AML-193 (cell line): Measurements from ENCODE around the gene WDTC1.
"Not testable (repeated sequence)": the region's sequence is repeated elsewhere in the genome, so short reads cannot be mapped to it uniquely, and the experiment has no call there.

Experiments used
- DNase-seq, 2 experiments: peaks; one replicate each; lab custom pipeline; 2025; lab: John Stamatoyannopoulos, UW

WDTC1 gene, protein sequence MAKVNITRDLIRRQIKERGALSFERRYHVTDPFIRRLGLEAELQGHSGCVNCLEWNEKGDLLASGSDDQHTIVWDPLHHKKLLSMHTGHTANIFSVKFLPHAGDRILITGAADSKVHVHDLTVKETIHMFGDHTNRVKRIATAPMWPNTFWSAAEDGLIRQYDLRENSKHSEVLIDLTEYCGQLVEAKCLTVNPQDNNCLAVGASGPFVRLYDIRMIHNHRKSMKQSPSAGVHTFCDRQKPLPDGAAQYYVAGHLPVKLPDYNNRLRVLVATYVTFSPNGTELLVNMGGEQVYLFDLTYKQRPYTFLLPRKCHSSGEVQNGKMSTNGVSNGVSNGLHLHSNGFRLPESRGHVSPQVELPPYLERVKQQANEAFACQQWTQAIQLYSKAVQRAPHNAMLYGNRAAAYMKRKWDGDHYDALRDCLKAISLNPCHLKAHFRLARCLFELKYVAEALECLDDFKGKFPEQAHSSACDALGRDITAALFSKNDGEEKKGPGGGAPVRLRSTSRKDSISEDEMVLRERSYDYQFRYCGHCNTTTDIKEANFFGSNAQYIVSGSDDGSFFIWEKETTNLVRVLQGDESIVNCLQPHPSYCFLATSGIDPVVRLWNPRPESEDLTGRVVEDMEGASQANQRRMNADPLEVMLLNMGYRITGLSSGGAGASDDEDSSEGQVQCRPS

DNA sequence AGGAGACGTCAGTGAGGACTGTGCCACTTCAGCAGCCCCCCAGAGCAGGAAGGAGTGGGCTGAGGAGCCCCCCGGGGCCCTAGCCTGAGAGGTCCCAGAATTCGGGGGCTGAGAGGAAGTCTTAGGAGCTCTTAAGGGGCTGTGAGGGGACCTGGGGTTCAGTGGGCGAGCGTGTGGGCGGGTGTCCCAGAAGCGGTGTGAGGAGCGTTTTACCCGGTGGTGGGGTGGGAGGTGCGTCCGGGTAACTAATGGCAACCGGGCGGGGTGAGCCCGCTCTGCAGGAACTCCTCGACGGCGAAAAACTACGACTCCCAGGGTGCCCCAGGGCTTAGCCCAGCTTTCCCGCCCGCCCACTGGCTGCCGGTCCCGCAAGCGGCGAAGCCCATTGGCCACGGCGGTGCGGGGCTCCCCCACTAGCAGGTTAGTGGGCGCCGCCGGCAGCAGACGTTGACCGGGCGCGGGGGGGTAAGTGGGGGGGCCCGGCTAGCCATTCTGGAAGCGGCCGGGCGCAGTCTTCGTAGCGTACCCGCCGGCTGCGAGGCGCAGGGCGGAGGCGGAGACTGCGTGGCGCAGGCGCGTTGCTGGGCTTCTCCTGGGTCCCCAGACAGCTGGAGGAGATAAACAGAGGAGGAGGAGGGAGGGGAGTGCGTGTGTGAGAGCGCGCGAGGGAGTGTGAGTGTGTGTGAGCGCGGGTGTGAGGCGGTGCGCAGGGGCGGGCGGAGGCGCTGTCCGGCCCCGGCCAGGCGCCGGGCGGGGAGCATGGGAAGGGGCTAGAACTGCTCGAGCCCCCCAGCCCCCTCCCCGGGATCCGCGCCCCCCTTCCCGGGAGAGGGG, at the start of gene WDTC1:
WDTC1 (plus strand) TSS at position 584 of the 834 bp plus-strand sequence. CDS start 26,423 bp downstream, outside the sequence.
- DNase-seq: peak; percentile 93 to 95

- DNase-seq: not testable (repeated sequence)
These were observed 49.8 kb upstream of the WDTC1 start for GRCh38 chr1:27184665-27185064.

DNA sequence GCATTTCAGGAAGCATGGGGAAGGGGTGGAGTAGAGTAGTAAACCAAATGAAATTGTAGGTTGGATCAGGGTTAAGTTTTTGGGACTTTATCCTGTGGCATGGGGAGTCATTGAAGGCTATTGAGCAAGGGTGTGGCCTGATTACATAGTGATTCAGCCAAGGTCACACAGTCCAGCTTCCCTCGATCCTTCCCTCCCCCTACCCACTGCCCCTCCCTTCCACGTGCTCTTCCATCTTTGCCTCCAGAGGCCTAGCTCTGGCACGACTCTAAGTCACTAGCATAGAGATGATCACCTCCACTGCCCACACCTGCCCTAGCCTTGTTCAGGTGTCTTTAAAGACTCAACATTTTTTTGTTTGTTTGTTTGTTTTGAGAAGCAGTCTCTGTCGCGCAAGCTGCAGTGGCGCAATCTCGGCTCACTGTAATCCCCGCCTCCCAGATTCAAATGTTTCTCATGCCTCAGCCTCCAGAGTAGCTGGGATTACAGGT, 42.3 kb upstream of the WDTC1 start:
- DNase-seq: no peak

DNA sequence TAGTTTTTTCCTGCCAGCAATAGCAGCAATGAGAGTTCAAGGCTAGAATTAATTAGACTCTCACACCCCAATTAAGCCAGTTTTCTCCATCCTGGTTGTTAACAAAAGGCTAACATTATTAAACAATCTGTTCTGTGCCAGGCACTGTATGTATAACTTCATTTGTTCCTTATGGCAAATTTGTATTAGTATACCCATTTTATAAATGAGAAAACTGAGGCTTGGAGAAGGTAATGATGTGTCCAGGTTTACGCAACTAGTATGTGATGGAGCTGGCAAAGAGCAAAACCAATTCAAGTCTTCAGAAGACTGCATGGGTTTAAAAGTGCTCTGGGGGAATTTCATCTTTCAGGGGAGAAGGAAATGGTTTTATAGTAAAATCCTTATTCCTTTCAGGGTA, 41.2 kb upstream of the WDTC1 start:
- no peak for DNase-seq

GRCh38 chr1:27201295-27201694, 33.1 kb upstream of the WDTC1 start:
- no peak for DNase-seq

DNA sequence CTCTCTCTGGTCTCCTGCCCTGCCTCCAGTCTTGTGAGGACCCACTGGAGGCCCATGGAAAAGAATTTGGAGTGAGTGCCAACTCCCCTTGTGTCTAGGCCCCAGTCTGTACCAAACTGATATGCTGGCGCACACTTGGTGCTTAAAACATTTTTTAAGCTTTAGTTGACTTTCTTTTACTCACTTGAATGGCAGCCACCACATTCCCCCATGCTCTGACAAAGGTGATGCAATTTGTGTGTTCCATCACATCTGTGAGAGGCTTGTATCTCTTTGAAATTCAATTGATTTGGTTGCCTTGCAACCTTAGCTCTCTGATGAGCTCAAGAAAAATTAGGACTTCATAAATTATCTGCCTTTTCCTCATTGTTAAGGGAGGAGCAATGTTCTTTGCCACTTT, 30.5 kb upstream of the WDTC1 start:
- no peak for DNase-seq

- not testable (repeated sequence) for DNase-seq
These were observed 27.2 kb upstream of the WDTC1 start for GRCh38 chr1:27207238-27207637.

DNA sequence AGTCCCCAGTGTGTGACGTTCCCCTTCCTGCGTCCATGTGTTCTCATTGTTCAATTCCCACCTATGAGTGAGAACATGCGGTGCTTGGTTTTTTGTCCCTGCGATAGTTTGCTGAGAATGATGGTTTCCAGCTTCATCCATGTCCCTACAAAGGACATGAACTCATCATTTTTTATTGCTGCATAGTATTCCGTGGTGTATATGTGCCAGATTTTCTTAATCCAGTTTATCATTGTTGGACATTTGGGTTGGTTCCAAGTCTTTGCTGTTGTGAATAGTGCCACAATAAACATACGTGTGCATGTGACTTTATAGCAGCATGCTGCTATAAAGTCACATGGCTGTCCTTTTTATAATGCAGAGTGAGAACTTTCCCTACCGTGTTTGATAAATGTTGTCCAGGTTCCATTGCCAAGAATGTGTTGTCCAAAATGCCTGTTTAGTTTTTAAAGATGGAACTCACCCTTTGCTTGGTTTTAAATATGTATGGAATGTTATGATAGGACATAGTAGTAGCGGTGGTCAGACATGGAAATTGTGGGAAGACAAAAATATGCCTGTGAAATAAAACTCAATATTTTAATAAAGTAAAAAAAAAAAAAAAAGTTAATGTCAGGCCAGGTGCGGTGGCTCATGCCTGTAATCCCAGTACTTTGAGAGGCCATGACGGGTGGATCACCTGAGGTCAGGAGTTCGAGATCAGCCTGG, 26.1 kb upstream of the WDTC1 start:
- not testable (repeated sequence) for DNase-seq

- DNase-seq: no peak
These were observed 18.0 kb upstream of the WDTC1 start for GRCh38 chr1:27216466-27216865.

GRCh38 chr1:27217401-27217800, 17.0 kb upstream of the WDTC1 start:
- no peak for DNase-seq

DNA sequence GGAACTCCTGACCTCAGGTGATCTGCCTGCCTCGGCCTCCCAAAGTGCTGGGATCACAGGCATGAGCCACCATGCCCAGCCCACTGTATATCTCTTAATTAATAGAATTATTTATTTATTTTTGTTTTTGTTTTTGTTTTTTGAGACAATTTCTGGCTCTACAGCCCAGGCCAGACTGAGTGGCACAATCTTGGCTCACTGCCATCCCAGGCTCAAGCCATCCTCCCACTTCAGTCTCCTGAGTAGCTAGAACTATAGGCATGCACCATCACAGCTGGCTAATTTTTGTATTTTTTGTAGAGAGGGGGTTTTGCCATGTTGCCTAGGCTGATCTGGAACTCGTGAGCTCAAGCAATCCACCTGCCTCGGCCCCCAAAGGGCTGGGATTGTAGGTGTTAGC, 15.7 kb upstream of the WDTC1 start:
- no peak for DNase-seq

- DNase-seq: no peak
These were observed 14.3 kb upstream of the WDTC1 start for GRCh38 chr1:27220096-27220495.

- not testable (repeated sequence) for DNase-seq
These were observed 13.5 kb upstream of the WDTC1 start for GRCh38 chr1:27220702-27221497.

- no peak for DNase-seq
These were observed 8.8 kb upstream of the WDTC1 start for GRCh38 chr1:27225621-27226020.

GRCh38 chr1:27227765-27228164, 6.7 kb upstream of the WDTC1 start:
- DNase-seq: no peak

DNA sequence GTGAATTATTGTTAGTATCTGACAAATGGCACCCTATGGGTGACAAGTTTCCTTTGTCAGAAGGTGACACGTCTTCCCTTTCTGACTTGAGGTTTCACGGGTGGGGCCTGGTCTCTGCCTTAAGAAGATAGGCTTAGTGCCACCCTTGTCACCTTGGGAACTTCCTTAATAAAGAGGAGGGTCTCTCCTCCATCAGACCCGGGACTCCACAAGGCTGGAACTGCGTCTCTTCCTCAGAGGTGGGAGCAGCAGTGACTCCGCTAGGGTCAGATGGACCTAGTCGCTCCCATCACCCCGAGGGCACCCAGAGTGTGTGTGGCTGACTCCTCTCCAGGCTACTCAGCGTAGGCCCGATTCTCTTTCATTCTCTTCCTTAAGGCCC, 774 bp upstream of the WDTC1 start:
- no peak for DNase-seq

DNA sequence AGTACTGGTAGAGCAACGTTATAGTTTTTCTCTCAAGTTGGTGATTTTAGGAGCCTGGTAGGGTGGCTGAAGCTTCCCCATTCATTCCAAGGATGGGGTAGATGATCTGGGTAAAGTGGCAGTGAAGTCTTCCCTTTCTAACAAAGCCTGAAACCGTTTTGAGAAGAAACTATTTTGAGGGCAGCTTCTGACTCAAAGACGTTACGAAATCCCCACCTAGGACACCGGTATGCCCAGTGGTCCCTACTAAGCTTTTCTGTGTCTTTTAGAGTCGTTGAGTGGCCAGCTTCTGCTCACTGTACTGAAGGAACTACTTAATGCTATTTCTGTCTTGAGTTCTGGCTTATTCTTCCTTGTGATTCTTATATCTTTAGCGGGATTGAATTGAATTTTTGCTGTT, 1.4 kb downstream of the WDTC1 start:
- peak; percentile 34 to 45 for DNase-seq

DNA sequence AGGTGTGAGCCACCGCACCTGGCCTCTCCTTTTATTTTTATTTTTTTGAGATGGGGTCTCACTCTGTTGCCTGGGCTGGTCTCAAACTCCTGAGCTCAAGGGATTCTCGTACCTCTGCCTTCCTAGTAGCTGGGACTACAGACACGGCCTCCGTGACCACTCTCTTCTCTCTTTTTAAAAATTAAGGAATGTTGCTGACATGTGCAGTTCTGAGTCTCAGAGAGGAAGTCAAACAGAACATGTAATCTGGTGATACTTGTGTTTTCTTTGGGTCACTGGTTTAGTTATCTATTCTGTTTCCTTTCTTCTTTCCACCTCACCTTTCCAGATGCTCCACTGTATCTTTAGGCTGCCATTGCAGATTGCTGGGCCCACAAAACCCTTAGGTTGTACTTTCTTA, 2.7 kb downstream of the WDTC1 start:
- no peak for DNase-seq

GRCh38 chr1:27238032-27238431, 3.6 kb downstream of the WDTC1 start:
- no peak for DNase-seq

GRCh38 chr1:27241677-27242076, 7.2 kb downstream of the WDTC1 start:
- no peak for DNase-seq

DNA sequence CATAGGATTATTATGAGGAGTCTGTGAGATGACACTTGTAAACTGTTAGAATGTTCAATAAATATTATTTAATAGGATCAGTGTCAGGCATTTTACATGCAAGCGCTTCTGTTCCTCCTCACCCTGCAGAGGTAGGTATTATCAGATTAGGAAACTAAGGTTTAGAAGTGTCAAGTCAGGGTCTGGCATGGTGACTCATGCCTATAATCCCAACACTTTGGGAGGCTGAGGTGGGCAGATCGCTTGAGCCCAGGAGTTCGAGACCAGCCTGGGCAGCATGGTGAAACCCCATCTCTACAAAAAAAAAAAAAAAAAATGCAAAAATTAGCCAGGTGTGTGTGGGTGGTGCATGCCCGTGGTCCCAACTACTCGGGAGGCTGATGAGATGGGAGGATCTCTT, 9.2 kb downstream of the WDTC1 start:
- not testable (repeated sequence) for DNase-seq
